A549 (cell line): ENCODE results near the gene ROR2. TPM values are rescaled to one million over a fixed set of nuclear protein-coding genes. Genes with fewer than 3 reads are reported as not detected.

Source experiments
- ATAC-seq, 2 experiments: fragments of 200-7000 bp in 1 of 2; fragments of >200 bp in 1 of 2; cut with Nextera tagmentation in 1 of 2; cut with Tn5 transposase in 1 of 2; 3 replicates each; pipeline versions ENCODE4 v1.8.0 to v1.9.1; 2018 to 2020; ENCODE audit warnings: mild to moderate bottlenecking in 1 of 2, moderate library complexity in 1 of 2
- CTCF ChIA-PET: fragments of 300-600 bp; sonication (Branson Sonifier 250); formaldehyde crosslinking; extraction: SDS; loops from one replicate; lab custom pipeline; 2021; ENCODE audit warnings: antibody characterized with exemption, inconsistent platforms; lab: Yijun Ruan, JAX
- POLR2A ChIA-PET: fragments of 350-600 bp; formaldehyde crosslinking; extraction: SDS; loops from one replicate; lab custom pipeline; 2021; ENCODE audit warnings: antibody characterized with exemption, inconsistent platforms; lab: Yijun Ruan, JAX
- DNase-seq, 2 experiments: peaks; one replicate each; pipeline versions ENCODE4 v3.0.0 to v3.0.0-alpha.2; 2011 to 2016; ENCODE audit warnings: low read depth in 1 of 2, low spot score in 1 of 2
- FAIRE-seq: peaks from 2 replicates; lab custom pipeline; 2011; peaks lifted over from hg19 to GRCh38; lab: Jason Lieb, UNC
- H3K27ac ChIP-seq, 2 experiments: fragments of >200 bp; sonication (Bioruptor Twin); formaldehyde crosslinking; 3 replicates each; pipeline ENCODE4 v1.5.1; 2016 to 2017
- H3K4me1 ChIP-seq: fragments of >200 bp; sonication (Bioruptor Twin); formaldehyde crosslinking; 3 replicates; pipeline ENCODE4 v1.6.1; 2016
- H3K4me2 ChIP-seq: fragments of >200 bp; sonication (Bioruptor Twin); formaldehyde crosslinking; 3 replicates; pipeline ENCODE4 v1.6.1; 2016
- H3K4me3 ChIP-seq: fragments of >200 bp; sonication (Bioruptor Twin); formaldehyde crosslinking; 3 replicates; pipeline ENCODE4 v1.5.1; 2016
- H3K9me3 ChIP-seq: fragments of >200 bp; sonication (Bioruptor Twin); formaldehyde crosslinking; 3 replicates; pipeline ENCODE4 v1.6.1; 2016
- BHLHE40 ChIP-seq: IDR thresholded peaks from 2 replicates; pipeline ENCODE4 v1.6.1; 2012; ENCODE audit warnings: low read depth, low read length, inconsistent platforms
- CBX8 ChIP-seq: fragments of 200-600 bp; sonication (generic); IDR thresholded peaks from 2 replicates; pipeline ENCODE4 v1.6.1; 2016
- CHD2 ChIP-seq: fragments of 150-350 bp; IDR thresholded peaks from 2 replicates; pipeline ENCODE4 v1.6.1; 2014; ENCODE audit warnings: low read length; ENCODE audit not compliant: partially characterized antibody
- EHF ChIP-seq: fragments of 250-450 bp; sonication (Bioruptor Pico); IDR thresholded peaks from 2 replicates; pipeline ENCODE4 v1.5.0; 2020; ENCODE audit warnings: mild to moderate bottlenecking
- GATA3 ChIP-seq: IDR thresholded peaks from 2 replicates; pipeline ENCODE4 v1.6.1; 2012; ENCODE audit warnings: borderline replicate concordance
- HOXB5 ChIP-seq: fragments of 250-450 bp; sonication (Bioruptor Pico); IDR thresholded peaks from 2 replicates; pipeline ENCODE4 v1.5.0; 2020; ENCODE audit warnings: mild to moderate bottlenecking, moderate library complexity
- JUN ChIP-seq, 2 experiments: fragments of >200 bp; sonication (Bioruptor Twin); formaldehyde crosslinking; IDR thresholded peaks; 2 replicates in 1 of 2; 3 replicates in 1 of 2; pipeline ENCODE4 v1.6.1; 2016 to 2017
- KDM5A ChIP-seq: fragments of 200-600 bp; sonication (generic); IDR thresholded peaks from 2 replicates; pipeline ENCODE4 v1.6.1; 2016; ENCODE audit warnings: antibody characterized with exemption, mild to moderate bottlenecking
- MAFK ChIP-seq: fragments of 450-650 bp; IDR thresholded peaks from 2 replicates; pipeline ENCODE4 v1.6.1; 2014; ENCODE audit not compliant: partially characterized antibody
- MYC ChIP-seq: IDR thresholded peaks from 2 replicates; pipeline ENCODE4 v1.6.1; 2012; ENCODE audit warnings: mild to moderate bottlenecking, inconsistent platforms, low read length, improper control_type of control experiment, borderline replicate concordance
- NPAS2 ChIP-seq: fragments of 250-450 bp; sonication (Bioruptor Pico); IDR thresholded peaks from 2 replicates; pipeline ENCODE4 v1.8.0; 2022; ENCODE audit warnings: mild to moderate bottlenecking, moderate library complexity, borderline replicate concordance
- PHF8 ChIP-seq: fragments of 200-600 bp; sonication (generic); IDR thresholded peaks from 2 replicates; pipeline ENCODE4 v1.6.1; 2016; ENCODE audit warnings: low read depth, mild to moderate bottlenecking, antibody characterized with exemption, moderate library complexity, borderline replicate concordance
- POLR2AphosphoS2 ChIP-seq: conservative IDR thresholded peaks from 2 replicates; pipeline ENCODE4 v1.6.1; 2012; ENCODE audit warnings: low read length, improper control_type of control experiment, inconsistent platforms
- RAD21 ChIP-seq, 2 experiments: fragments of >200 bp in 1 of 2; sonication (Bioruptor Twin) in 1 of 2; formaldehyde crosslinking in 1 of 2; IDR thresholded peaks in 1 of 2; conservative IDR thresholded peaks in 1 of 2; 2 replicates in 1 of 2; 3 replicates in 1 of 2; pipeline ENCODE4 v1.6.1; 2012 to 2018; ENCODE audit warnings: inconsistent platforms in 1 of 2
- SREBF2 ChIP-seq: fragments of 450-650 bp; IDR thresholded peaks from 2 replicates; pipeline ENCODE4 v1.6.1; 2014; ENCODE audit warnings: mild to moderate bottlenecking, moderate library complexity
- TFCP2L1 ChIP-seq: fragments of 250-450 bp; sonication (Bioruptor Pico); IDR thresholded peaks from 2 replicates; pipeline ENCODE4 v1.5.0; 2021; ENCODE audit warnings: mild to moderate bottlenecking
- ZFP36 ChIP-seq: fragments of 450-650 bp; IDR thresholded peaks from 2 replicates; pipeline ENCODE4 v1.6.1; 2014; ENCODE audit warnings: borderline replicate concordance; ENCODE audit not compliant: partially characterized antibody
- ZNF302 ChIP-seq: fragments of 250-450 bp; sonication (Bioruptor Pico); IDR thresholded peaks from 2 replicates; pipeline ENCODE4 v1.9.0; 2021; ENCODE audit warnings: inconsistent platforms, mild to moderate bottlenecking, moderate library complexity
- WGBS: methylation state at CpG from one replicate; pipeline ENCODE4 v1.1.6; 2017; ENCODE audit errors: missing lambda C conversion rate; 5-methylcytosine and 5-hydroxymethylcytosine counted together
- polyA plus RNA-seq, 4 experiments: library from polyadenylated mRNA; depleted of rRNA in 3 of 4; stranded (reverse); fragments of >200 nt; fragmentation: RNase III in 1 of 4; extraction: RNeasy Plus Mini Kit Qiagen cat#74134 plus additional on column Dnase treatment in 1 of 4; gene quantifications; 2 replicates in 3 of 4; 3 replicates in 1 of 4; pipeline ENCODE4 v1.2.3, GENCODE V29; 2011 to 2017
- TF ChIP-seq, protein P1 (sequence below): fragments of >200 bp; sonication (Bioruptor Twin); formaldehyde crosslinking; IDR thresholded peaks from 3 replicates; pipeline ENCODE4 v1.6.1; 2016
- TF ChIP-seq, protein P2 (sequence below): fragments of 250-450 bp; sonication (Bioruptor Pico); IDR thresholded peaks from 2 replicates; pipeline ENCODE4 v1.5.0; 2021; ENCODE audit warnings: mild to moderate bottlenecking, moderate library complexity, borderline replicate concordance
- TF ChIP-seq, protein P3 (sequence below): fragments of 250-450 bp; sonication (Bioruptor Pico); IDR thresholded peaks from 2 replicates; pipeline ENCODE4 v1.5.0; 2020; ENCODE audit warnings: low read depth, mild to moderate bottlenecking, moderate library complexity

Gene ROR2
- polyA plus RNA-seq, 2 of the 4 experiments (the other 2 are of a cell fraction): 0.12 to 0.53 TPM

DNA sequence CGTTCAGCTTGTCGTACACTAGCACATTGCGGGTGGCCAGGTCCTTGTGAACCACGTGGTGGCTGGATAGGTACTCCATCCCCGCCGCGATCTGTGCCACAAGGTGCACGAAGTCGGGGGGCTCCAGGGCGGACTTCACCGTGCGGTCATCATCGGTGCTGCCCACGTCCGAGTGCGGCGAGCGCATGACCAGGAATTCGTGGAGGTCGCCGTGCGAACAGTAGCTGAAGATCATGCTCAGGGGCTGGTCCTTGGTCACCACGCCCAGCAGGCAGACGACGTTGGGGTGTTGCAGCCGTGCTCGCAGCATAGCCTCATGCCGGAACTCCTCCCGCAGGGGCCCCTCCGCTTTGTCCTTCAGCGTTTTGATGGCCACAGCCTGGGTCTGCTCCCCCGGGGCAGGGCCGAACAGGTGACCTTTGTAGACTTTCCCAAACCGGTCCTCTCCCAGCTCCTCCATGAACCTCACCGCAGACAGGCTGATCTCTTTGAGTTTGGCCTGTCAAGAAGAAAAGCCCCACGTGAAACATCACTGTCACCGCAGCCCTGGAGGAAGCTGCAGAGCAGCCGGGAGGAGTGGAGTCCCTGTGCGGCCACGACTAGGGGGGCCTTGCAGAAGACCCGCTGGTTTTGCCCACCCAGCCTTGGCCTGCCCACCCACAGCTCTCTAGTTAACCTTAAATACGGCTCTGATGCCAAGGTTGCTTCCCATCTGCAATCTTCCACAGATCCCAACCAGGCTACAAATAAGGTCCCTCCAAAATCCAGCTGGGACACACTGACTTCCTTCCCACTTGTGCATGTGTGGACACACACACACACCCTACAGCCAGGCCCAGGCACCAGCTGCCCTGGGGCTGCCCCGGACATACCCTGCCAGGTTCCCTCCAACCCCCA, 225.2 kb downstream of the ROR2 start:
- no peak for FAIRE-seq
- TF ChIP-seq SREBF2 (no peak), CBX8 (no peak), MYC (no peak)
- ChIA-PET CTCF (interaction anchor here (0.7 to 16.0 kb wide), 7 partner anchors 7 to 830 kb away, joined by 3 to 155 read pairs (median 9); no protein-coding TSS in a partner anchor), POLR2A (no interaction called here)
- Histone ChIP-seq H3K4me3 (no peak overlapping the region), H3K27ac (no peak overlapping the region), H3K4me2 (no peak overlapping the region), H3K4me1 (0 out of 3 replicates have a peak, but pooled peaks cover 2% of the 10 kb centered on the region), H3K9me3 (no peaks in the 10 kb centered on the region)
- WGBS: 65% methylated on average over 14 of the region's 43 CpGs
- ATAC-seq: no peak
- DNase-seq: no peak

GRCh38 chr9:91724068-91724440, 226.0 kb downstream of the ROR2 start:
- ATAC-seq (no peak), FAIRE-seq (no peak), DNase-seq (no peak)
- WGBS: 73% methylated on average over 6 of the region's 21 CpGs
- ChIA-PET CTCF (interaction anchor here (0.7 to 16.0 kb wide), 4 partner anchors 11 to 809 kb away, joined by 3 to 155 read pairs (median 22); no protein-coding TSS in a partner anchor), POLR2A (no interaction called here)
- 0 out of 3 replicates have a peak, but pooled peaks cover 2% of the 10 kb centered on the region for H3K4me1 ChIP-seq
- H3K4me2 ChIP-seq: no peak overlapping the region
- no peak overlapping the region for H3K4me3 ChIP-seq
- no peak overlapping the region for H3K27ac ChIP-seq
- TF ChIP-seq BHLHE40 (no peak), EHF (CRISPR knock-in tag) (no peak)
- no peaks in the 10 kb centered on the region for H3K9me3 ChIP-seq

GRCh38 chr9:91723420-91724067, 226.5 kb downstream of the ROR2 start:
- DNase-seq: no peak
- no peak overlapping the region for H3K4me2 ChIP-seq
- FAIRE-seq: no peak
- 53% methylated on average over 16 of the region's 23 CpGs for WGBS
- H3K9me3 ChIP-seq: no peaks in the 10 kb centered on the region
- ChIA-PET CTCF (interaction anchor here (4.6 to 16.0 kb wide), 2 partner anchors 12 to 809 kb away, joined by 36 to 155 read pairs; no protein-coding TSS in a partner anchor), POLR2A (no interaction called here)
- no peak overlapping the region for H3K27ac ChIP-seq
- ATAC-seq: no peak
- 0 out of 3 replicates have a peak, but pooled peaks cover 2% of the 10 kb centered on the region for H3K4me1 ChIP-seq
- H3K4me3 ChIP-seq: no peak overlapping the region
- no peak for TF ChIP-seq CBX8
- no peak for TF ChIP-seq HOXB5 (CRISPR knock-in tag)
- TF ChIP-seq, protein P1, sequence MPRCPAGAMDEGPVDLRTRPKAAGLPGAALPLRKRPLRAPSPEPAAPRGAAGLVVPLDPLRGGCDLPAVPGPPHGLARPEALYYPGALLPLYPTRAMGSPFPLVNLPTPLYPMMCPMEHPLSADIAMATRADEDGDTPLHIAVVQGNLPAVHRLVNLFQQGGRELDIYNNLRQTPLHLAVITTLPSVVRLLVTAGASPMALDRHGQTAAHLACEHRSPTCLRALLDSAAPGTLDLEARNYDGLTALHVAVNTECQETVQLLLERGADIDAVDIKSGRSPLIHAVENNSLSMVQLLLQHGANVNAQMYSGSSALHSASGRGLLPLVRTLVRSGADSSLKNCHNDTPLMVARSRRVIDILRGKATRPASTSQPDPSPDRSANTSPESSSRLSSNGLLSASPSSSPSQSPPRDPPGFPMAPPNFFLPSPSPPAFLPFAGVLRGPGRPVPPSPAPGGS: no peak
- TF ChIP-seq ZNF302: no peak
- no peak for TF ChIP-seq POLR2AphosphoS2
- no peak for TF ChIP-seq PHF8
- TF ChIP-seq CHD2: no peak
- no peak for TF ChIP-seq NPAS2
- TF ChIP-seq GATA3: no peak
- no peak for TF ChIP-seq KDM5A
- no peak for TF ChIP-seq ZFP36
- no peak for TF ChIP-seq MAFK
- TF ChIP-seq, protein P2, sequence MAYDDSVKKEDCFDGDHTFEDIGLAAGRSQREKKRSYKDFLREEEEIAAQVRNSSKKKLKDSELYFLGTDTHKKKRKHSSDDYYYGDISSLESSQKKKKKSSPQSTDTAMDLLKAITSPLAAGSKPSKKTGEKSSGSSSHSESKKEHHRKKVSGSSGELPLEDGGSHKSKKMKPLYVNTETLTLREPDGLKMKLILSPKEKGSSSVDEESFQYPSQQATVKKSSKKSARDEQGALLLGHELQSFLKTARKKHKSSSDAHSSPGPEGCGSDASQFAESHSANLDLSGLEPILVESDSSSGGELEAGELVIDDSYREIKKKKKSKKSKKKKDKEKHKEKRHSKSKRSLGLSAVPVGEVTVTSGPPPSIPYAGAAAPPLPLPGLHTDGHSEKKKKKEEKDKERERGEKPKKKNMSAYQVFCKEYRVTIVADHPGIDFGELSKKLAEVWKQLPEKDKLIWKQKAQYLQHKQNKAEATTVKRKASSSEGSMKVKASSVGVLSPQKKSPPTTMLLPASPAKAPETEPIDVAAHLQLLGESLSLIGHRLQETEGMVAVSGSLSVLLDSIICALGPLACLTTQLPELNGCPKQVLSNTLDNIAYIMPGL (CRISPR knock-in tag): no peak
- no peak for TF ChIP-seq JUN (IDR thresholded peaks at IDR 0.05)
- no peak for TF ChIP-seq TFCP2L1
- TF ChIP-seq, protein P3, sequence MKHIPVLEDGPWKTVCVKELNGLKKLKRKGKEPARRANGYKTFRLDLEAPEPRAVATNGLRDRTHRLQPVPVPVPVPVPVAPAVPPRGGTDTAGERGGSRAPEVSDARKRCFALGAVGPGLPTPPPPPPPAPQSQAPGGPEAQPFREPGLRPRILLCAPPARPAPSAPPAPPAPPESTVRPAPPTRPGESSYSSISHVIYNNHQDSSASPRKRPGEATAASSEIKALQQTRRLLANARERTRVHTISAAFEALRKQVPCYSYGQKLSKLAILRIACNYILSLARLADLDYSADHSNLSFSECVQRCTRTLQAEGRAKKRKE (CRISPR knock-in tag): no peak
- no peak for TF ChIP-seq RAD21 (conservative IDR thresholded peaks at IDR 0.05 in 1 of 2, IDR thresholded peaks at IDR 0.05 in 1 of 2)
